BJ (cell line): ENCODE results near the gene CD247. TPM values are rescaled to one million over a fixed set of nuclear protein-coding genes. Genes with fewer than 3 reads are reported as not detected.

ENCODE experiments used
- CTCF ChIA-PET: fragments of 350-600 bp; formaldehyde crosslinking; extraction: SDS; loops from one replicate; lab custom pipeline; 2021; ENCODE audit warnings: antibody characterized with exemption, inconsistent platforms; lab: Yijun Ruan, JAX
- POLR2A ChIA-PET: fragments of 300-600 bp; sonication (Branson Sonifier 250); formaldehyde crosslinking; extraction: SDS; loops from one replicate; lab custom pipeline; 2021; ENCODE audit warnings: antibody characterized with exemption; lab: Charles Lee
- DNase-seq: peaks from one replicate; pipeline ENCODE4 v3.0.0-alpha.2; 2011; ENCODE audit warnings: low read depth
- H3K27me3 ChIP-seq: 2 replicates; pipeline ENCODE4 v1.6.0; 2011; ENCODE audit warnings: low read length; ENCODE audit not compliant: control insufficient read depth, insufficient read depth
- H3K36me3 ChIP-seq: 2 replicates; pipeline ENCODE4 v1.5.1; 2011; ENCODE audit warnings: low read length; ENCODE audit not compliant: control insufficient read depth, insufficient read depth
- H3K4me3 ChIP-seq: 2 replicates; pipeline ENCODE4 v1.5.1; 2011; ENCODE audit warnings: low read depth, mild to moderate bottlenecking, control low read depth, low read length
- CTCF ChIP-seq: IDR thresholded peaks from 2 replicates; pipeline ENCODE4 v1.5.1; 2011; ENCODE audit warnings: low read depth, mild to moderate bottlenecking, control low read depth, inconsistent platforms, low read length, moderate library complexity; ENCODE audit not compliant: insufficient read depth
- polyA plus RNA-seq: library from polyadenylated mRNA; depleted of rRNA; stranded (reverse); fragments of >200 nt; gene quantifications from 2 replicates; pipeline ENCODE4 v1.2.3, GENCODE V29; 2011

Gene CD247
- polyA plus RNA-seq, 1 experiment: not detected

- ChIA-PET POLR2A (no interaction called here), CTCF (interaction anchor here (2.2 kb wide), 1 partner anchor 25 kb away, joined by 4 read pairs; no protein-coding TSS in a partner anchor)
- Histone ChIP-seq H3K27me3 (0 out of 2 replicates have a peak, but pooled peaks cover 1% of the 10 kb centered on the region), H3K4me3 (no peak overlapping the region), H3K36me3 (no peaks in the 10 kb centered on the region)
- TF ChIP-seq CTCF: no peak
- DNase-seq: no peak
Measured at GRCh38 chr1:167490765-167491164, 27.6 kb downstream of the CD247 start.

GRCh38 chr1:167489571-167490340, 28.6 kb downstream of the CD247 start:
- POLR2A ChIA-PET: no interaction called here
- no peaks in the 10 kb centered on the region for H3K27me3 ChIP-seq
- H3K36me3 ChIP-seq: no peaks in the 10 kb centered on the region
- CTCF ChIA-PET: interaction anchor here (2.2 kb wide), 1 partner anchor 24 kb away, joined by 4 read pairs; no protein-coding TSS in a partner anchor
- no peak overlapping the region for H3K4me3 ChIP-seq
- no peak for DNase-seq
- TF ChIP-seq CTCF: no peak

GRCh38 chr1:167488786-167489185, 29.5 kb downstream of the CD247 start:
- Histone ChIP-seq H3K36me3 (no peaks in the 10 kb centered on the region), H3K27me3 (no peaks in the 10 kb centered on the region), H3K4me3 (no peak overlapping the region)
- no peak for DNase-seq
- CTCF ChIA-PET: no interaction called here
- TF ChIP-seq CTCF: no peak
- POLR2A ChIA-PET: no interaction called here

- CTCF ChIA-PET: interaction anchor here (0.6 kb wide), 1 partner anchor 364 kb away, joined by 3 read pairs; no protein-coding TSS in a partner anchor
- no peak for DNase-seq
- H3K36me3 ChIP-seq: no peaks in the 10 kb centered on the region
- POLR2A ChIA-PET: no interaction called here
- no peak overlapping the region for H3K4me3 ChIP-seq
- no peak for TF ChIP-seq CTCF
- H3K27me3 ChIP-seq: no peaks in the 10 kb centered on the region
Measured at GRCh38 chr1:167487614-167488013, 30.7 kb downstream of the CD247 start.

GRCh38 chr1:167486090-167486824, 32.1 kb downstream of the CD247 start:
- no peaks in the 10 kb centered on the region for H3K27me3 ChIP-seq
- no peak for TF ChIP-seq CTCF
- H3K36me3 ChIP-seq: no peaks in the 10 kb centered on the region
- ChIA-PET CTCF (interaction anchor here (0.5 kb wide), 1 partner anchor 13 kb away, joined by 3 read pairs; no protein-coding TSS in a partner anchor), POLR2A (no interaction called here)
- no peak for DNase-seq
- no peak overlapping the region for H3K4me3 ChIP-seq
